Measurements from ENCODE around the gene SSX7. TPM values are rescaled to one million over a fixed set of nuclear protein-coding genes. Genes with fewer than 3 reads are reported as not detected.
"Not testable (repeated sequence)": the region's sequence is repeated elsewhere in the genome, so short reads cannot be mapped to it uniquely, and the experiment has no call there.

The SSX7 gene, protein sequence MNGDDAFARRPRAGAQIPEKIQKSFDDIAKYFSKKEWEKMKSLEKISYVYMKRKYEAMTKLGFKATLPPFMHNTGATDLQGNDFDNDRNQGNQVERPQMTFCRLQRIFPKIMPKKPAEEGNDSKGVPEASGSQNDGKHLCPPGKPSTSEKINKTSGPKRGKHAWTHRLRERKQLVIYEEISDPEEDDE
- total RNA-seq (not detected), polyA plus RNA-seq (ENCODE audit: insufficient read depth in 1 of 8, insufficient read length in 8 of 8, low replicate concordance in 1 of 8) (under 1 TPM in 1 of 8 donors, not detected in 7; 0.13 TPM)
- long read RNA-seq, donor 1 = 0 reads
- long read RNA-seq, donor 2 = 0 reads
- long read RNA-seq, donor 3 = 0 reads
- long read RNA-seq, donor 4 = 0 reads
- long read RNA-seq, donor 5 = 0 reads
- long read RNA-seq, donor 6 = 0 reads
- long read RNA-seq, donor 7 = 0 reads
- long read RNA-seq, donor 8 = 0 reads
- long read RNA-seq, donor 9 = 0 reads
- long read RNA-seq, donor 10 = 0 reads
- long read RNA-seq, donor 11 = 0 reads

DNA sequence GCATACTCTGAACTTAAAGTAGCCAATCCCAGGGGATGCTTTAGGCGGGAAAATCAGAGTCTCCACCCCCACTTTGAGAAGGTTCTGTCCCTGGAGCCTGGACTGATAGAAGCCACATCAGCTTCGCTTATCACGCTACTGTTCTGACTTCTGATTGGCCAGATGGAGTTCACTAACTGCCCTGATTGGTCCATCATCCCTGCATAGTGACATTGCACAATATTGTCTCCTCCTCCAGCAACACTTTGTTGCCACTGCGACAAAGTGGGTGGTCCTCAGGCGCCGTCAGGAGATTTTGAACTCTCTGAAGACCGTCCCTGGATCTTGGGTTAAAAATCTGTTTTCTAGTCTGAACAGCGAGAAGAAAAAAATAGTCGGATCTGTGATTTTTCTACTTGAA, at the start of gene SSX7:
TSS of gene SSX7 (minus strand) at position 101 of the 400 bp plus-strand sequence. CDS start 1,428 bp downstream, outside the sequence.
- WGBS (ENCODE audit: insufficient coverage) = 69% methylated on average over 5 of the region's 9 CpGs
- not testable (repeated sequence) for H3K9me3 ChIP-seq (replicated peaks; ENCODE audit: control insufficient read depth, low read depth, low read length); H3K4me3 ChIP-seq (ENCODE audit: low read length); H3K4me1 ChIP-seq (ENCODE audit: control insufficient read depth, insufficient read depth, low read length); H3K27ac ChIP-seq (ENCODE audit: low read length); DNase-seq; H3K36me3 ChIP-seq (ENCODE audit: control insufficient read depth, insufficient read depth, low read length)
- H3K27me3 ChIP-seq (ENCODE audit: control insufficient read depth, insufficient read depth, low read length) = peaks cover 21% of the 10 kb centered on the region

DNA sequence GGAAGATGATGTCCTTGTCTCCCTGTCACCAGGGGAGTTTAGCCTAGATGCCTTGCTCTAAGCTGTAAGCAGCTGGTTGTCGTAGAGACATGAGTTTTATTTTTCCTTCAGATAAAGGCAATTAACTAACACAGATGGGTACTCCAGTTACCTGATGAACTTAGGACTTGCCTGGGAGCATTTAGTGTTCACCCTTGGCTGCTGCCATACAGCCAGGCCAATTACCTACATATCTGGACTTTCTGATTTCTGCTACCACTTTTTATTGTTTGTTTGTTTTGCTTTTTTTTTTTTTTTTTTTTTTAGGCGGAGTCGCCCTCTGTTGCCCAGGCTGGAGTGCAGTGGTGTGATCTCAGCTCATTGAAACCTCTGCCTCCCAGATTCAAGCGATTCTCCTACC, 37.3 kb upstream of the SSX7 start:
- not testable (repeated sequence) for H3K9me3 ChIP-seq (replicated peaks; ENCODE audit: control insufficient read depth, low read depth, low read length); H3K4me1 ChIP-seq (ENCODE audit: control insufficient read depth, insufficient read depth, low read length); H3K27ac ChIP-seq (ENCODE audit: low read length); H3K27me3 ChIP-seq (ENCODE audit: control insufficient read depth, insufficient read depth, low read length); H3K4me3 ChIP-seq (ENCODE audit: low read length); H3K36me3 ChIP-seq (ENCODE audit: control insufficient read depth, insufficient read depth, low read length); DNase-seq
- no CpG with 5 or more reads among the region's 4 CpGs for WGBS (ENCODE audit: insufficient coverage)

DNA sequence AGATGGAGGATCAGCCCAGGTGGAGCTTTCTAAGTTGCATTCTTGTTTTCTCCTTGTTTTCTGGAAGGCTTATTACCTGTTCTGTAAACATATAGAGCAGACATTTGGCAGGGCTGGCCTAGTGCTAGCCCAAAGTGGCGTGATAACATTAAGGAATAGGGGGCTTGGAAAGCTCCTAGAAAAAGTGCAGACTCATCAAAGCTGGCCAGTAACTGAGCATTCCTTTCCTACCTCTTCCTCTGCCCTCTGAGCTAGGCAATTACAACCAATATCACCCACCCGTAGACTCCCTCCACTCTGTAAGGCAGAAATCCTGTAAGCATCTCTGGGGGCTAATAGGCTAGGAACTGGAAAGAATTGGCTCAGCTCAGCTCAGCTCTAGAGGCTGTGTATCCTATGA, 7.5 kb upstream of the SSX7 start:
- H3K4me3 ChIP-seq (ENCODE audit: low read length); H3K27ac ChIP-seq (ENCODE audit: low read length); H3K36me3 ChIP-seq (ENCODE audit: control insufficient read depth, insufficient read depth, low read length); DNase-seq; H3K9me3 ChIP-seq (replicated peaks; ENCODE audit: control insufficient read depth, low read depth, low read length); H3K4me1 ChIP-seq (ENCODE audit: control insufficient read depth, insufficient read depth, low read length): not testable (repeated sequence)
- H3K27me3 ChIP-seq (ENCODE audit: control insufficient read depth, insufficient read depth, low read length) = peaks cover 28% of the 10 kb centered on the region
- WGBS (ENCODE audit: insufficient coverage) = no CpG with 5 or more reads among the region's 2 CpGs

DNA sequence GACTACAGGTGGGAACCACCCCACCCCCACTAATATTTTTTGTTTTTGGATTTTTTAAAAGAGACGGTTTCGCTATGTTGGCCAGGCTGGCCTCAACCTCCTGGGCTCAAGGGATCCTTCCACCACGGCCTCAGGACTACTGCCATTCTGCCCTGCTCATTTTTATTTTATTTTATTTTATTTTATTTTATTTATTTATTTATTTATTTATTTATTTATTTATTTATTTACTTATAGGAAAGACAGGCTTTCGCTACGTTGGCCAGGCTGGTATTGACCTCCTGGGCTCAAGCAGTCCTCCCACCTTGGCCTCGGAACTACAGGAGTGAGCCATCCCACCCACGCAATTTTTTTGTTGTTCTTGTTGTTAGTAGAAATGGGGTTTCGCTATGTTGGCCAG, 775 bp upstream of the SSX7 start:
- not testable (repeated sequence) for H3K4me3 ChIP-seq (ENCODE audit: low read length); H3K36me3 ChIP-seq (ENCODE audit: control insufficient read depth, insufficient read depth, low read length); H3K9me3 ChIP-seq (replicated peaks; ENCODE audit: control insufficient read depth, low read depth, low read length); H3K4me1 ChIP-seq (ENCODE audit: control insufficient read depth, insufficient read depth, low read length); DNase-seq; H3K27ac ChIP-seq (ENCODE audit: low read length)
- WGBS (ENCODE audit: insufficient coverage) = no CpG with 5 or more reads among the region's 8 CpGs
- H3K27me3 ChIP-seq (ENCODE audit: control insufficient read depth, insufficient read depth, low read length) = peaks cover 23% of the 10 kb centered on the region

DNA sequence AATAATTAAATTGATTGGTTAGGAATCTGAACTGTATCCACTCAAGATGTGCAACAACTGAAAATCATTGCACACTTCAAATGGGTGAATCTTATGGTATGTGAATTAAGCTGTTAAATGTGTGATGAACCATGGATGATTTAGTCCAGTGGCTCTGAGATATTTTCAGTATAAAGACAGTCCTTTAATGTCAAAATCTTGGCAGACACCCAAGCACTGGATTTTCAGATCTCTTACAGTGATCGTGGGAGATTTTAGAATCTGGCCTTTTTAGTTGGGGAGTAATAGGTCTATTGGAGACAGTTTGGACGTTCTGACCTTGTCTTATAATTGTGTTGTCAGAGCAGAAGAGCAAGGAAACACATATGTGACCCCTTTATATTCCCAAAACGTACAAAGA, 4.0 kb downstream of the SSX7 start:
- no CpG with 5 or more reads among the region's 3 CpGs for WGBS (ENCODE audit: insufficient coverage)

DNA sequence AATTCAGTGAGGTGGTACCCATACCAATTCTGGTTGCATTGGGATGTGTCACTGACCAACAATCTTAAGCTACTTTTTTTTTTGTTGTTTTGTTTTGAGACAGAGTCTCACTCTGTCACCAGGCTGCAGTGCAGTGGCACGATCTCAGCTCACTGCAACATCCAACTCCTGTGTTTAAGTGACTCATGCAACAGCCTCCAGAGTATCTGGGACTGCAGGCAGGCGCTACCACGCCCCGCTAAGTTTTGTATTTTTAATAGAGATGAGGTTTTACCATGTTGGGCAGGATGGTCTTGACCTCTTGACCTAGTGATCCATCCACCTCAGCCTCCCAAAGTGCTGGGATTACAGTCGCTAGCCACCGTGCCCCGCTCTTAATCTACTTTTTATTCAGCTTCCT, 5.7 kb downstream of the SSX7 start:
- 70% methylated on average over 2 of the region's 7 CpGs for WGBS (ENCODE audit: insufficient coverage)

More for the DNA sequence above, 4.0 kb downstream of the SSX7 start:
- not testable (repeated sequence) for DNase-seq; H3K4me1 ChIP-seq (ENCODE audit: control insufficient read depth, insufficient read depth, low read length); H3K36me3 ChIP-seq (ENCODE audit: control insufficient read depth, insufficient read depth, low read length); H3K9me3 ChIP-seq (replicated peaks; ENCODE audit: control insufficient read depth, low read depth, low read length); H3K4me3 ChIP-seq (ENCODE audit: low read length); H3K27ac ChIP-seq (ENCODE audit: low read length)
- H3K27me3 ChIP-seq (ENCODE audit: control insufficient read depth, insufficient read depth, low read length) = peaks cover 18% of the 10 kb centered on the region

DNA sequence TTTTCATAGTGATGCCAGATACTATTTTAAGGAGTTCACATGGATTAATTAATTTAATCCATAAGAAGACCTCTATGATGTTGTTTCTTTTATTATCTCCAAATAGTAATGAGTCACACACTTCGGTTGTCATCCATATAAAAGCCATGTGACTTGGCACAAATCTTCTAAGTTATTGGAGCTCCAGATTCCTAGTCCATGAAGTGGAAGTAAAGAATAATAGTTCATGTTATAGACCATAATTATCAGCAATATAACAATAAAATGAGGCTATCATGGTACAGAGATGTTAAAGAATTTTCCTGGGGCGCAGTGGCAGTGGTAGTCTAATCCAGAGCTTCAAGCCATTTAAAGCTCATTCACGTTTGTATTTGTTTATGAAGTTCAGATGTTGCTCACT, 26.2 kb downstream of the SSX7 start:
- not testable (repeated sequence) for H3K9me3 ChIP-seq (replicated peaks; ENCODE audit: control insufficient read depth, low read depth, low read length); H3K4me1 ChIP-seq (ENCODE audit: control insufficient read depth, insufficient read depth, low read length); H3K4me3 ChIP-seq (ENCODE audit: low read length); H3K27ac ChIP-seq (ENCODE audit: low read length); H3K36me3 ChIP-seq (ENCODE audit: control insufficient read depth, insufficient read depth, low read length); DNase-seq
- WGBS (ENCODE audit: insufficient coverage) = 60% methylated on average over 1 of the region's 3 CpGs
- H3K27me3 ChIP-seq (ENCODE audit: control insufficient read depth, insufficient read depth, low read length) = peaks cover 14% of the 10 kb centered on the region

More for the DNA sequence above, 5.7 kb downstream of the SSX7 start:
- H3K4me3 ChIP-seq (ENCODE audit: low read length); DNase-seq; H3K36me3 ChIP-seq (ENCODE audit: control insufficient read depth, insufficient read depth, low read length); H3K27ac ChIP-seq (ENCODE audit: low read length); H3K9me3 ChIP-seq (replicated peaks; ENCODE audit: control insufficient read depth, low read depth, low read length); H3K4me1 ChIP-seq (ENCODE audit: control insufficient read depth, insufficient read depth, low read length): not testable (repeated sequence)
- peaks cover 14% of the 10 kb centered on the region for H3K27me3 ChIP-seq (ENCODE audit: control insufficient read depth, insufficient read depth, low read length)

DNA sequence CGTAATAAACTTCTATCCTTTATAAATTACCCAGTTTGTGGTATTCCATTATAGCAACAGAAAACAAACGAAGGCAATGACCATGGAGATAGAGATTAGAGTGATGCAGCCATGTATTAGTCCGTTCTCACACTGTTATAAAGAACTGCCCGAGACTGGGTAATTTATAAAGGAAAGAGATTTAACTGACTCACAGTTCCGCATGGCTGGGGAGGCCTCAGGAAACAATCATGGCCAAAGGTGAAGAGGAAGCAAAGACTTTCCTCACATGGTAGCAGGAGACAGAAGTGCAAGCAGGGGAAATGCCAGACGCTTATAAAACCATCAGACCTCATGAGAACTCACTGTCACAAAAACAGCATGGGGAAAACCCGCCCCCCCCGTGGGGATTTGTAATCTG, 34.0 kb downstream of the SSX7 start:
- WGBS (ENCODE audit: insufficient coverage) = 33% methylated on average over 1 of the region's 8 CpGs
- not testable (repeated sequence) for H3K27ac ChIP-seq (ENCODE audit: low read length); H3K9me3 ChIP-seq (replicated peaks; ENCODE audit: control insufficient read depth, low read depth, low read length); H3K36me3 ChIP-seq (ENCODE audit: control insufficient read depth, insufficient read depth, low read length); H3K4me3 ChIP-seq (ENCODE audit: low read length); H3K4me1 ChIP-seq (ENCODE audit: control insufficient read depth, insufficient read depth, low read length); DNase-seq
- peaks cover 31% of the 10 kb centered on the region for H3K27me3 ChIP-seq (ENCODE audit: control insufficient read depth, insufficient read depth, low read length)

DNA sequence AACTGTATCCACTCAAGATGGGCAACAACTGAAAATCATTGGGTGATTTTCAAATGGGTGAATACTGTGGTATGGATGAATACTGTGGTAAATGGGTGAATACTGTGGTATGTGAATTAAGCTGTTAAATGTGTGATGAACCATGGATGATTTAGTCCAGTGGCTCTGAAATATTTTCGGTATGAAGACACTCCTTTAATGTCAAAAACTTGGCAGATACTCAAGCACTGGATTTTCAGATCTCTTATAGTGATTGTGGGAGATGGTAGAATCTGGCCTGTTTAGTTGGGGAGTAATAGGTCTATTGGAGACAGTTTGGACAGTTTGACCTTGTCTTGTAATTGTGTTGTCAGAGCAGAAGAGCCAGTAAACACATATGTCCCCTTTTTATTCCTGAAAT, 45.7 kb downstream of the SSX7 start:
- WGBS (ENCODE audit: insufficient coverage) = no CpG with 5 or more reads among the region's 1 CpG
- no peak for DNase-seq
- Histone ChIP-seq H3K27me3 (ENCODE audit: control insufficient read depth, insufficient read depth, low read length) (peaks cover 28% of the 10 kb centered on the region), H3K27ac (ENCODE audit: low read length) (no peak overlapping the region), H3K36me3 (ENCODE audit: control insufficient read depth, insufficient read depth, low read length) (no peaks in the 10 kb centered on the region), H3K9me3 (replicated peaks; ENCODE audit: control insufficient read depth, low read depth, low read length) (no peaks in the 10 kb centered on the region), H3K4me1 (ENCODE audit: control insufficient read depth, insufficient read depth, low read length) (no peaks in the 10 kb centered on the region), H3K4me3 (ENCODE audit: low read length) (no peak overlapping the region)

DNA sequence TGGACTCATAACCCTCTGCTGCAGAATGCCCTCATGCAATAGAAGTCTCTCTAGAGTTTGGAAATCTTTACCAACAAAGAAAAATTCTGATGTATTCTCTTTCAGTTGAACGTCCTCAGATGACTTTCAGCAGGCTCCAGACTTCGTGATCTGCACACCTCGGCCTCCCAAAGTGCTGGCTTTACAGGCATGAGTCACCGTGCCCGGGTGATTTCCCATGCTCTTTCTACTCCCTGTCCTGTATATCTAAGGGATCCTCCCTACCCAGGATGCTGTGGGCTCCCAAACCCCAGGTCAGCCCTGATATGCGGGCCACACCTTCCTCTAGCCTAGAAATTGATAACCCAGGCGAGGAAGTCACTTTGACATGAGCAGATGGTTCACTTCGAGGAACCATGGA, 51.5 kb downstream of the SSX7 start:
- H3K4me1 ChIP-seq (ENCODE audit: control insufficient read depth, insufficient read depth, low read length); H3K27ac ChIP-seq (ENCODE audit: low read length); H3K36me3 ChIP-seq (ENCODE audit: control insufficient read depth, insufficient read depth, low read length); H3K9me3 ChIP-seq (replicated peaks; ENCODE audit: control insufficient read depth, low read depth, low read length); H3K4me3 ChIP-seq (ENCODE audit: low read length); DNase-seq: not testable (repeated sequence)
- 67% methylated on average over 8 of the region's 8 CpGs for WGBS (ENCODE audit: insufficient coverage)
- H3K27me3 ChIP-seq (ENCODE audit: control insufficient read depth, insufficient read depth, low read length) = peaks cover 20% of the 10 kb centered on the region

All from muscle of leg (tissue), 16 donors.